Glutamatergic neuron (in vitro differentiated cells): ENCODE data around the gene PCDHGA12. TPM values are rescaled to one million over a fixed set of nuclear protein-coding genes. Genes with fewer than 3 reads are reported as not detected.
"Not testable (repeated sequence)": the region's sequence is repeated elsewhere in the genome, so short reads cannot be mapped to it uniquely, and the experiment has no call there.

Source experiments
- DNase-seq: peaks from one replicate; pipeline ENCODE4 v3.0.0; 2022
- H3K27ac Mint-ChIP-seq: one replicate; pipeline ENCODE4 v1.8.0; 2020; ENCODE audit warnings: mild to moderate bottlenecking, mixed read lengths, inconsistent platforms; ENCODE audit not compliant: unreplicated experiment
- H3K27me3 Mint-ChIP-seq: one replicate; pipeline ENCODE4 v1.8.0; 2020; ENCODE audit warnings: mild to moderate bottlenecking, moderate library complexity, mixed read lengths, inconsistent platforms; ENCODE audit not compliant: unreplicated experiment
- H3K36me3 Mint-ChIP-seq: one replicate; pipeline ENCODE4 v1.8.0; 2020; ENCODE audit warnings: mild to moderate bottlenecking, mixed read lengths, inconsistent platforms; ENCODE audit not compliant: unreplicated experiment
- H3K4me1 Mint-ChIP-seq: one replicate; pipeline ENCODE4 v1.8.0; 2020; ENCODE audit warnings: mild to moderate bottlenecking, low read depth, mixed read lengths, inconsistent platforms; ENCODE audit not compliant: unreplicated experiment
- H3K4me3 Mint-ChIP-seq: one replicate; pipeline ENCODE4 v1.8.0; 2020; ENCODE audit warnings: mild to moderate bottlenecking, mixed read lengths, inconsistent platforms; ENCODE audit not compliant: unreplicated experiment
- H3K9me3 Mint-ChIP-seq: one replicate; pipeline ENCODE4 v1.8.0; 2020; ENCODE audit warnings: mild to moderate bottlenecking, moderate library complexity, mixed read lengths, inconsistent platforms; ENCODE audit not compliant: unreplicated experiment
- CTCF ChIP-seq: fragments of 200-600 bp; sonication (generic); IDR thresholded peaks from one replicate; pipeline ENCODE4 v1.5.0; 2021; ENCODE audit not compliant: partially characterized antibody, unreplicated experiment
- total RNA-seq: library from RNA; stranded (reverse); fragmentation: NEBNext Ultra II Directional; extraction: Animal tissue kit (Norgen Biotek cat#: 25700); gene quantifications from one replicate; pipeline ENCODE4 v1.2.1, GENCODE V29; 2021; ENCODE audit not compliant: unreplicated experiment

The PCDHGA12 gene
- total RNA-seq, 1 donor from 2014 or later: 6.1 TPM

- Mint-ChIP-seq H3K27me3 (peaks cover 23% of the 10 kb centered on the region), H3K4me3 (no peak overlapping the region), H3K36me3 (peaks cover 88% of the 10 kb centered on the region), H3K4me1 (no peaks in the 10 kb centered on the region), H3K27ac (peak overlapping the region; percentile 12), H3K9me3 (peaks cover 57% of the 10 kb centered on the region)
- no peak for TF ChIP-seq CTCF
- DNase-seq: no peak
Measured at GRCh38 chr5:141422742-141423291, 7.5 kb upstream of the PCDHGA12 start.

- Mint-ChIP-seq H3K4me3 (peak overlapping the region; percentile 20), H3K4me1 (no peaks in the 10 kb centered on the region), H3K9me3 (peaks cover 47% of the 10 kb centered on the region), H3K27ac (no peak overlapping the region), H3K36me3 (peaks cover 83% of the 10 kb centered on the region), H3K27me3 (peaks cover 12% of the 10 kb centered on the region)
- no peak for DNase-seq
- TF ChIP-seq CTCF: no peak
Measured at GRCh38 chr5:141427783-141428426, 2.4 kb upstream of the PCDHGA12 start.

GRCh38 chr5:141431286-141431685 is 979 bp downstream of the PCDHGA12 start:
- Mint-ChIP-seq H3K27ac (no peak overlapping the region), H3K9me3 (peaks cover 45% of the 10 kb centered on the region)

GRCh38 chr5:141432308-141432707 is 2.0 kb downstream of the PCDHGA12 start:
- not testable (repeated sequence) for H3K4me3 Mint-ChIP-seq, DNase-seq, H3K27ac Mint-ChIP-seq, H3K4me1 Mint-ChIP-seq
- peaks cover 67% of the 10 kb centered on the region for H3K36me3 Mint-ChIP-seq
- H3K9me3 Mint-ChIP-seq: peaks cover 37% of the 10 kb centered on the region
- peaks cover 14% of the 10 kb centered on the region for H3K27me3 Mint-ChIP-seq

More at GRCh38 chr5:141431286-141431685, 979 bp downstream of the PCDHGA12 start:
- no peak for TF ChIP-seq CTCF
- Mint-ChIP-seq H3K4me3 (no peak overlapping the region), H3K36me3 (peaks cover 71% of the 10 kb centered on the region), H3K27me3 (peaks cover 14% of the 10 kb centered on the region), H3K4me1 (no peaks in the 10 kb centered on the region)
- no peak for DNase-seq

GRCh38 chr5:141432726-141433125 is 2.4 kb downstream of the PCDHGA12 start:
- Mint-ChIP-seq H3K27ac (peak overlapping the region; percentile 28), H3K36me3 (peaks cover 63% of the 10 kb centered on the region), H3K9me3 (peaks cover 37% of the 10 kb centered on the region), H3K27me3 (peaks cover 14% of the 10 kb centered on the region)
- not testable (repeated sequence) for H3K4me3 Mint-ChIP-seq, DNase-seq, H3K4me1 Mint-ChIP-seq

- Mint-ChIP-seq H3K36me3 (peaks cover 53% of the 10 kb centered on the region), H3K4me3 (no peak overlapping the region), H3K27me3 (peaks cover 8% of the 10 kb centered on the region), H3K4me1 (no peaks in the 10 kb centered on the region), H3K9me3 (peaks cover 29% of the 10 kb centered on the region), H3K27ac (no peak overlapping the region)
- TF ChIP-seq CTCF: no peak
- DNase-seq: no peak
Measured at GRCh38 chr5:141434006-141434405, 3.7 kb downstream of the PCDHGA12 start.
